ENCODE data around the gene IL12RB2.
"Not testable (repeated sequence)": the region's sequence is repeated elsewhere in the genome, so short reads cannot be mapped to it uniquely, and the experiment has no call there.

The IL12RB2 gene

DNA sequence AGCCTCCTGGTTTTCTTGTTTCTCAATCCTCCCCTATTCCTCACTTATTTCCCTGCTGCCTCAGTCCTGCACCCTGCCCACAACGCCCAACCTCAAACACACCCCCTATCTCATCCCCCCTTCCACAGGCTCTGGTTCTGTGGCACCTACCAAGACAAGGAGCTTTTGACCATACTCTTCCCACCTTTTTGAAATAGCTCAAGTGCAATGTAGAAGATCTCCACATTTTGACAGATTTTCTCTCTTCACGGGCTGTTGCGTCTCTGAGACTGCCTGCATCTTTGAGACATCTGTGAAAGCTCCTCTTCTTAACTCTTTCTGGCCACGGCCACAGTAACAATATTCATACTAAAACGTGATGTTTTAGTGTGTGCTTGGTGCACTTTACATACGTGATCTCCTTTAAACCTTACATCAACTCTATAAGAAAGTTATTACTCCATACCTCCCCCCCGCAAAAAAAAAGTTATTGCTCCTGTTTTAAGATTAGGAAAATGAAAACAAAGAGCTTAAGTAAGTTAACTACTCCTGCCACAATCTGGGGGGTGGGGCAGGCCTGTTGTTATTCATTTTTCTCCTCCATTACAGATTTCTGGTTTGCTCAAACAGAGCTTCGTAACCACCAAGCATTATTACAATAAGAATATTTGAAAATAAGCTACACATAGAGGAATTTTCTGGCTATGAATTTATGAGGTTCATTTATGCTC, 124.4 kb downstream of the IL12RB2 start:
- DNase-seq (ENCODE audit: low read depth in 2 of 2), result no peak

DNA sequence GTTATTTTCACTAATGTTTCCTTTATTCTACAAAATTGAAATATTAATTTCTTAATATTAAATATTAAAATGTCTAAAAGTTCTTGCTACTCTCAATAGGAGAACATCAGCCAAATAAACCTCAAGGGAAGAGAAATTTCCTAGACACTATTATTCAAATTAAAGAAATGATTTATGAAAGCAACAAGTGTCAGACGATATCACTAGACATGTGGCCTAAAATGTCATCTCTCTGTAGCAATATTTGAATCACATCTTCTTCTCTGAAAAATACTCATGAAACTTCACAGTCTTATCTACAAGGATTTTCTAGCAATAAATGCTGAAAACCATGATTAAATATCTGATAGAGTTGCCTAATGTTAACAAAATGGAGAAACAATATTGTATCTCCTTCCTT, 125.1 kb downstream of the IL12RB2 start:
- DNase-seq (ENCODE audit: low read depth in 2 of 2), result no peak

DNA sequence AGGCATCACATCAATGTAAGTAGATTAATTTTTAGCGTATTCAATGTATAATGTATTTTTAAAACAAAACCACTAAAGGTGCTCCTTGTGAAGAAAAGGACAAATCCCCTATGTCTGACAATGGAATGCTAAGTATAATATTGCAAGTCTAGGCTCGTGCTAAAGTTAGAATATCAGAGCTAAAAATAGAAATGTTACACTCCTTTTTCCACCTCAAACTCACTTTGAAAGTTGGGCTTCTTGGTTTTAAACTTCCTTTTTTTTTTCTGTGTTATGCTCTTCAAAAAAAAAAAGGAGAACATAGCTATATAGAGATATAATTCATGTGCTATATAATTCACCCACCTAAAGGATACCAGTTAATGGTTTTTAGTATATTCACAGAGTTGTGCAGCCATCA, 126.2 kb downstream of the IL12RB2 start:
- DNase-seq (ENCODE audit: low read depth in 2 of 2), result no peak

DNA sequence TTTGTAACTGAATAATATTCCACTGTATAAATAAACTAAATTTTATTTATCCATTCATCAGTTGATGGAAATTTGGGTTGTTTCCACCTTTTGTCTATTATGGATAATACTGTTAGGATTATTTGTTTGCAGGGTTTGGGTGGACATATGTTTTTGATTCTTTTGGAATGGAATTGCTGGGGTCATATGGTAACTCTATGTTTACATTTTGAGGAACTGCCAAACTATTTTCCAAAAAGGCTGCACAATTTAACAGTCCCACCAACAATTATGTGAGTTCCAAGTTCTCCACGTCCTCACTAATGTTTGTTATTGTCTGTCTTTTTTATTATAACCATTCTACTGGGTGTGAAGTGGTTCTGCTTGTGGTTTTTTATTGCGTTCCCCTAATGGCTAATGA, 126.8 kb downstream of the IL12RB2 start:
- no peak for DNase-seq (ENCODE audit: low read depth in 2 of 2)

DNA sequence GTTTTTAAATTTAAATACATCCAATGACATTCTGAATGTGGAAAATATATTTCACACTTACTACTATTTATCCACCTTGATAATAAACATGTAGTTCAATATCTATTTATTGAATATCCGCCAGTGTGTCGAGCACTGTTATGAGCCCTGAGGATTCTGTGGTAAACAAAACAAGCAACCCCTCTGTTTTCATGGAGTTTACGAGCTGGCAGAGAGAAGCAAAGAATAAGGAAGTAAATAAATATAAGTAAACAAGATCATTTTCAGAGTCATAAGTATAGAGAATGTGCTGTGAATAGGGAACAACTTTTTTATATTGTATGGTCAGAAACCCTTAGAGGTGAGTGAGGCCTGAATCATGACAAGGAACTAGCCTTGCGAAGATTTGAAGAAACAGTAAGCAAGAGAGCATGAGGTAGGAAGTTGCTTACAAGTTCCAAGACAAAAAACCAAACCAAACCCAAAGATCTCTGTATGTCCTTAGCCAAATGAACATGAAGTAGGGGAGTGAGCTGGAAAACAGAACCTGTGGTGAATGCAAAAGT, 128.9 kb downstream of the IL12RB2 start:
- DNase-seq (ENCODE audit: low read depth in 2 of 2), result no peak

DNA sequence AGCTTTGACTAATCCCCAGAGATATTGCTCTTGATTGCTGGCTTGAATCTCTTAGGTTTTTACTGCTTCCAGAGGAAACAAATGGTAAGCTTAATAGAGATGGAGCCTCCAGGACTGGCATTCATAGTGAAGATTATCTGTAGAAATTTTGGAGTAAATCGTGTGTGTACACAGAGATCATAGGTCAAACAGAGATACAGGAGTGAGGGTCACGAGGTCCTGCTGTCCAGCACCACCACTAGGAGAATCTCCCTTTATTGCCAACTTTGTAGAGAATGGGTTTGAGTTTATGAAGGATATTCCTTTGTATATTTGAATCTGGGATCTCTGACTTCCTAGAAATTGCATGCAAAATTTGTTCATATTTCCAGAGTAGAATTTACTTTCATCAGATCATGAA, 130.3 kb downstream of the IL12RB2 start:
- no peak for DNase-seq (ENCODE audit: low read depth in 2 of 2)

DNA sequence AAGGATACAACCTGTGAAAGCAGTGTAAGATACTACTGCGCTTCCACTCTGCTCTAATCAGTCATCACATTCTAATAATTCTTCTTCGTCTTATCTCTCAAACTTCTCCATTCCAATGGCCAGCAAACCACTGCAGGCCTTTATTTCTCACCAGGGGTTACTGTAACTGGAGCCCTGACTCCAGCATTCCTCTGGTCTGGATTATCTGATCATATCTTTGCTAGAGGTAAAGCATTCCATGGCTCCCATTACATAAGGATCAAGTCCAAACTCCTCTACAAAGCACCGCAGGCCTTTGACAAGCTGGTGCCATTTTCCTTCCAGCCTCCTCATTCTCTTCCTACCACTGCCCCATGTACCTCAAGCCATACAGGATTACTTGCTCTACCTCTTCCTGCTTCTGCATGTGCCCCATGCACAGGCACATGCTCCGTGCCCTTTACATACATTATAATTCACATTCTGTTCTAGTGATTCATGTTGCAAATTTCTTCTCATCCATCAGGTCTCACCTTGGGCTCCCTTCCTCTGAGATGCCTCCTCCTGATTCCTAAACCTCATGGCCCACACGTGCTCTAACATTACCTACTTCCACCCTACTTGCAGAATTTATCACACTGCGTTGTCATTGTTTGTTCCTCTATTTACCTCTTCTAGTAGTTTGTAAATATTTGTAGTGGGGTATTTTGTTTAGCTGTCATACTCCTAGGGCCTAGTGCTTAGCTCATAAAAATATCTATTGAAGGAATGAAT, 131.8 kb downstream of the IL12RB2 start:
- DNase-seq (ENCODE audit: low read depth in 2 of 2), result no peak

DNA sequence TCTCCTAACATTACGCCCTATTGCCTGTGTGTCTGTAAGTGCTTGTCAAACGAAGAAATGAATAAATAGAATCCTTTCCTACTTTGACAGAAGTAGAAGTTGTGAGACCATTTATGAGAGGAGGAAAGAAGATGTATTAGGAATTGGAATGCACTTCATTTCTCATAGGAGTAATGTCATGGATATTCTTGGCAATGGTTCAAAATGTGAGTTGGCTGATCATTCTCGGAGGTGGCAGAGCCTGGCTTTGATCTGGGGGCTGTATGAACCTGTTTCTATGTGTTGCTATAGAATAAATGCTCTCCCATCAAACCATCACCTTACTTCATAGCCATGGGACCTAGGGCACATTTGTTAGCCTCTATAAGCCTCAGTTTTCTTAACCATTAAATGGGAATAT, 132.7 kb downstream of the IL12RB2 start:
- no peak for DNase-seq (ENCODE audit: low read depth in 2 of 2)

DNA sequence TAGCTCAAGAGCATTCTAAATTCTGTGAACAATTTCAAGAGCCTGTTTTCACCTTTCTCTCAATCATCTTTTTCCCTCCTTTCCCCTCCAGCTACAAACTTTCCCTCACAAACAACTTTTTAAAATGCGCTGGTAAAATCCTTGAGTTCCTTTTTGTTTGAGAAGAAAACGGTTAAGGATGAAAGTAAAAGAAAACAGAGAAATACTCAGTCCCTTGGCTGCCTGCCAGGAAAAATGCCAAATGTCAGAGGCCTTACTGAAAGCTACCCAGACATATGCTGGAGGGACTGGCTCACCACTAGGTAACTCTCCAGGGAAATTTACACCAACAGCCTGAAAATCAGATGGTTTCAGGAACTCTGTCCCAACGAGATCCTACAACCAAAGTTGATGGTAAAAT, 133.5 kb downstream of the IL12RB2 start:
- peak; percentile 41 to 58 for DNase-seq (ENCODE audit: low read depth in 2 of 2)

DNA sequence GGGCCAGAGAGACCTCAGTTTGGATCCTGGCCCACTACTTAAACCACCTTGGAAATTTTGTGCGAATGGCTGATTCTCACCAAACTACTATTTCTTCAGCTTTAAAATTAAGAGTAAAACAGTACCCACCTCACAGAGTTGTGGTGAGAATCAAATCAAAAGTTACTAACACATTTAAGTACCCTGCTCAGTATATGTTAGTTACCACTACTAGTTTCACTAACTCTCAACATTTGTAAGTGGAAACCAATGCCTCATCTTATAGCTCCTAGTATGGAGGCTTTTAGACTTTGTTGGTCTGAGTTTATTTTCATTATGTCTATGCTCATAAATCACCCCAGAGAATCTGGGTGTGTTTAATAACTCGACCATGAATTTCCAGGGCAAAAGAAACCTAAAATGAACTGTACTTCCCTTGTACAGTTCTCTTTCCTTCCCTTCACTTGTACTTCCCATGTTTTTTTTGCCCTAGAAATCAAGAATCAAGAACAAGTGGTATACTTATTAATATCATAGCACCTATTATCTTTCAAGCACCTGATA, 134.1 kb downstream of the IL12RB2 start:
- DNase-seq (ENCODE audit: low read depth in 2 of 2), result no peak

DNA sequence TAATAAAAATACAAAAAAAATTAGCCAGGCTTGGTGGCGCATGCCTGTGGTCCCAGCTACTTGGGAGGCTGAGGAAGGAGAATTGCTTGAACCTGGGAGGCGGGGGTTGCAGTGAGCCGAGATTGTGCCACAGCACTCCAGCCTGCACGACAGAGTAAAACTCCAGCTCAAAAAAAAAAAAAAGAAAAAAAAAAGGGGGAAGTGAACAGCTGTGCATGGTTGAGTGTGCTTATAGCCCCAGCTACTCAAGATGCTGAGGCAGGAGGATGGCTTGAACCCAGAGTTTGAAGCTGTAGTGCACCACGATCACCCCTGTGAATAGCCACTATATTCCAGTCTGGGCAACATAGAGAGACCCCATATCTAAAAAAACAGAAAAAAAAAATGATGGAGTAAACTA, 138.3 kb downstream of the IL12RB2 start:
- not testable (repeated sequence) for DNase-seq (ENCODE audit: low read depth in 2 of 2)

Data from stimulated activated CD4-positive, alpha-beta T cell treated with anti-CD3 and anti-CD28 coated beads, Interleukin-4, amount 100 ng/mL, for 48 hours (primary cell).